Neuron (in vitro differentiated cells): ENCODE measurements around the gene SLC2A9.

Experiments
- H2AFZ ChIP-seq: one replicate; pipeline ENCODE4 v1.6.1; 2013; ENCODE audit warnings: low read depth, mild to moderate bottlenecking, inconsistent platforms, low read length, moderate library complexity
- H3K27me3 ChIP-seq: one replicate; pipeline ENCODE4 v1.6.1; 2013; ENCODE audit warnings: low read length; ENCODE audit not compliant: insufficient read depth
- H3K36me3 ChIP-seq: one replicate; pipeline ENCODE4 v1.6.1; 2013; ENCODE audit warnings: low read length; ENCODE audit not compliant: insufficient read depth
- H3K4me1 ChIP-seq: one replicate; pipeline ENCODE4 v1.6.1; 2013; ENCODE audit warnings: low read length; ENCODE audit not compliant: insufficient read depth
- H3K4me3 ChIP-seq: 2 replicates; pipeline ENCODE4 v1.5.1; 2013; ENCODE audit warnings: mild to moderate bottlenecking, low read length, moderate library complexity
- H3K9me3 ChIP-seq: one replicate; pipeline ENCODE4 v1.6.1; 2013; ENCODE audit warnings: low read length

The SLC2A9 gene

GRCh38 chr4:9929111-9929510 lies 92.2 kb downstream of the SLC2A9 start:
- Histone ChIP-seq H3K36me3 (no peaks in the 10 kb centered on the region), H2AFZ (no peak overlapping the region), H3K9me3 (no peaks in the 10 kb centered on the region), H3K4me3 (no peak overlapping the region), H3K27me3 (peaks cover 4% of the 10 kb centered on the region), H3K4me1 (no peaks in the 10 kb centered on the region)

- Histone ChIP-seq H3K9me3 (no peaks in the 10 kb centered on the region), H3K4me3 (no peak overlapping the region), H2AFZ (no peak overlapping the region), H3K27me3 (peaks cover 4% of the 10 kb centered on the region), H3K4me1 (no peaks in the 10 kb centered on the region), H3K36me3 (no peaks in the 10 kb centered on the region)
Observed at GRCh38 chr4:9927341-9928007, 93.8 kb downstream of the SLC2A9 start.

GRCh38 chr4:9926586-9926985 lies 94.7 kb downstream of the SLC2A9 start:
- H3K36me3 ChIP-seq: no peaks in the 10 kb centered on the region
- no peaks in the 10 kb centered on the region for H3K4me1 ChIP-seq

GRCh38 chr4:9925750-9926439 lies 95.4 kb downstream of the SLC2A9 start:
- Histone ChIP-seq H3K4me1 (no peaks in the 10 kb centered on the region), H3K9me3 (no peaks in the 10 kb centered on the region), H3K4me3 (no peak overlapping the region), H2AFZ (no peak overlapping the region), H3K27me3 (peaks cover 4% of the 10 kb centered on the region), H3K36me3 (no peaks in the 10 kb centered on the region)

More at GRCh38 chr4:9926586-9926985, 94.7 kb downstream of the SLC2A9 start:
- no peak overlapping the region for H2AFZ ChIP-seq
- H3K27me3 ChIP-seq: peaks cover 4% of the 10 kb centered on the region
- H3K4me3 ChIP-seq: no peak overlapping the region
- H3K9me3 ChIP-seq: no peaks in the 10 kb centered on the region

- Histone ChIP-seq H3K27me3 (peaks cover 4% of the 10 kb centered on the region), H3K9me3 (no peaks in the 10 kb centered on the region), H3K4me1 (no peaks in the 10 kb centered on the region), H3K4me3 (no peak overlapping the region), H3K36me3 (no peaks in the 10 kb centered on the region), H2AFZ (no peak overlapping the region)
Observed at GRCh38 chr4:9924750-9925149, 96.5 kb downstream of the SLC2A9 start.

- Histone ChIP-seq H3K9me3 (no peaks in the 10 kb centered on the region), H3K36me3 (no peaks in the 10 kb centered on the region), H3K27me3 (no peaks in the 10 kb centered on the region), H2AFZ (no peak overlapping the region), H3K4me3 (no peak overlapping the region), H3K4me1 (no peaks in the 10 kb centered on the region)
Observed at GRCh38 chr4:9923195-9923812, 98.0 kb downstream of the SLC2A9 start.

- Histone ChIP-seq H3K4me1 (no peaks in the 10 kb centered on the region), H3K4me3 (no peak overlapping the region), H3K36me3 (no peaks in the 10 kb centered on the region), H3K9me3 (no peaks in the 10 kb centered on the region), H3K27me3 (no peaks in the 10 kb centered on the region), H2AFZ (no peak overlapping the region)
Observed at GRCh38 chr4:9921326-9921725, 100.0 kb downstream of the SLC2A9 start.

- Histone ChIP-seq H3K4me3 (no peak overlapping the region), H3K27me3 (no peaks in the 10 kb centered on the region), H3K36me3 (no peaks in the 10 kb centered on the region), H3K9me3 (no peaks in the 10 kb centered on the region), H3K4me1 (no peaks in the 10 kb centered on the region), H2AFZ (no peak overlapping the region)
Observed at GRCh38 chr4:9920029-9920428, 101.3 kb downstream of the SLC2A9 start.

GRCh38 chr4:9919047-9919446 lies 102.2 kb downstream of the SLC2A9 start:
- Histone ChIP-seq H3K4me1 (no peaks in the 10 kb centered on the region), H2AFZ (no peak overlapping the region), H3K36me3 (no peaks in the 10 kb centered on the region), H3K27me3 (no peaks in the 10 kb centered on the region), H3K4me3 (no peak overlapping the region), H3K9me3 (no peaks in the 10 kb centered on the region)

GRCh38 chr4:9918484-9918883 lies 102.8 kb downstream of the SLC2A9 start:
- Histone ChIP-seq H3K4me3 (no peak overlapping the region), H3K4me1 (no peaks in the 10 kb centered on the region), H2AFZ (no peak overlapping the region), H3K27me3 (no peaks in the 10 kb centered on the region), H3K36me3 (no peaks in the 10 kb centered on the region), H3K9me3 (no peaks in the 10 kb centered on the region)

- Histone ChIP-seq H3K4me1 (no peaks in the 10 kb centered on the region), H2AFZ (no peak overlapping the region), H3K4me3 (no peak overlapping the region), H3K9me3 (no peaks in the 10 kb centered on the region), H3K36me3 (no peaks in the 10 kb centered on the region), H3K27me3 (no peaks in the 10 kb centered on the region)
Observed at GRCh38 chr4:9916937-9917336, 104.4 kb downstream of the SLC2A9 start.

- no peaks in the 10 kb centered on the region for H3K36me3 ChIP-seq
- no peak overlapping the region for H3K4me3 ChIP-seq
- H3K27me3 ChIP-seq: no peaks in the 10 kb centered on the region
- H3K9me3 ChIP-seq: no peaks in the 10 kb centered on the region
- H2AFZ ChIP-seq: no peak overlapping the region
- no peaks in the 10 kb centered on the region for H3K4me1 ChIP-seq
Observed at GRCh38 chr4:9916346-9916745, 105.0 kb downstream of the SLC2A9 start.

GRCh38 chr4:9913846-9914245 lies 107.5 kb downstream of the SLC2A9 start:
- Histone ChIP-seq H3K4me3 (no peak overlapping the region), H3K36me3 (no peaks in the 10 kb centered on the region), H3K4me1 (no peaks in the 10 kb centered on the region), H3K9me3 (no peaks in the 10 kb centered on the region), H3K27me3 (no peaks in the 10 kb centered on the region), H2AFZ (no peak overlapping the region)
